ENCODE data around the gene SEPTIN11.
A peak's percentile ranks its signal among the peaks of the same experiment; 100 is the strongest.
"Not testable (repeated sequence)": the region's sequence is repeated elsewhere in the genome, so short reads cannot be mapped to it uniquely, and the experiment has no call there.

SEPTIN11 gene

DNA sequence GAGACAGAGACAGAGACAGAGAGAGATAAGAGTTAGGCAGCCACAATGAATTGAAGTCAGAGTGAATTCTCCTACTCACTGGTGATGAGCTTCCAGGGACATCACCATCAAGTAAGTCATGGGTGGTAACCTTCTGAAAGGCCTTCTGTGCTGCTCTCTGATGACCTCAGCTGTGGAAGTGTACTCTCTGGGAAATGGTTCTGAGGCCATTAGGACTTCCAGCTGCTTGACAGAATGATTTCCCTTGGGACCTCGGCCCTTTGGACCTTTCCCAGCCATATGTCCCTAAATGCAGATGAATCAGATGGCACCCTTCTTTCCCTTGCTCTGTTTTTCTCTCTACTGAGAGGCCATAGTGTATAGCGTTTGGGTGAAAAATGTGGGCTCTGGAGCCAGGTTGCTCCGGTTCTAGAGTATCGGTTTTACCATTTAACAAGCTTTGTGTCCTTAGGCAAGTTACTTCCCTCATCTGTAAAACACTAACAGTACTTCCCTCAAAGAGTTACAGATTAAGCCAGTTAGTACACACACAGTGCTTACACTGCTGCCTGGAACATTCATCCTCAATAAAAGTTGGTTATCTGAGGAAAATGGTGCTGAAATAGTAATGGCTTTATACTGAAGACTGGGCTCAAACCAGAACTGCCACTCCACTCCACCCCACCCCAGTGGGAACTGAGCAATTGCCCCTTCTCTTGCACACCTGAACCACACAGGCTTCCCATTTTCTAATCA is 7.6 kb downstream of the SEPTIN11 start:
- no peak overlapping the region for H3K4me3 ChIP-seq (ENCODE audit: low read depth, low read length)
- no peak for DNase-seq (ENCODE audit: low read depth)
- TF ChIP-seq, protein P1, sequence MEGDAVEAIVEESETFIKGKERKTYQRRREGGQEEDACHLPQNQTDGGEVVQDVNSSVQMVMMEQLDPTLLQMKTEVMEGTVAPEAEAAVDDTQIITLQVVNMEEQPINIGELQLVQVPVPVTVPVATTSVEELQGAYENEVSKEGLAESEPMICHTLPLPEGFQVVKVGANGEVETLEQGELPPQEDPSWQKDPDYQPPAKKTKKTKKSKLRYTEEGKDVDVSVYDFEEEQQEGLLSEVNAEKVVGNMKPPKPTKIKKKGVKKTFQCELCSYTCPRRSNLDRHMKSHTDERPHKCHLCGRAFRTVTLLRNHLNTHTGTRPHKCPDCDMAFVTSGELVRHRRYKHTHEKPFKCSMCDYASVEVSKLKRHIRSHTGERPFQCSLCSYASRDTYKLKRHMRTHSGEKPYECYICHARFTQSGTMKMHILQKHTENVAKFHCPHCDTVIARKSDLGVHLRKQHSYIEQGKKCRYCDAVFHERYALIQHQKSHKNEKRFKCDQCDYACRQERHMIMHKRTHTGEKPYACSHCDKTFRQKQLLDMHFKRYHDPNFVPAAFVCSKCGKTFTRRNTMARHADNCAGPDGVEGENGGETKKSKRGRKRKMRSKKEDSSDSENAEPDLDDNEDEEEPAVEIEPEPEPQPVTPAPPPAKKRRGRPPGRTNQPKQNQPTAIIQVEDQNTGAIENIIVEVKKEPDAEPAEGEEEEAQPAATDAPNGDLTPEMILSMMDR (conservative IDR thresholded peaks at IDR 0.05; ENCODE audit: low read depth, low read length) = no peak

DNA sequence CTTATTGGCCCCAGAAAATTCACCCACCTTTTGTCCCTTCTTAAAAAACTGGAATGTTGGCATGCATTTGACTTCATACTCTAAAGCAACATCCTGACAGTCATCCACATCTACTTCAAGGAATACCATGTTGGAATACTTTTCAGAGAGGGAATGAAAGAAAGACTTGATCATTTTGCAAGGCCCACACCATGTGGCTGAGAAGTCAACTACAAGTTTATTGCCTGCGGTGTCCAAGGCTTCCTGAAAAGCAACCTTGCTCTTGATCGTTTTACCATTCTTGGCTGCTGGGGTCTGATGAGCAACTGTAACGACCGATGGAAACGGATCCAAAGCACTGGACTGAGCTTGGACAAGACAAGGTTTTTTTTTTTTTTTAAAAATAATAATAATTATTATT is 9.3 kb downstream of the SEPTIN11 start:
- TF ChIP-seq, protein P1 (conservative IDR thresholded peaks at IDR 0.05; ENCODE audit: low read depth, low read length) = no peak
- H3K4me3 ChIP-seq (ENCODE audit: low read depth, low read length) = no peak overlapping the region
- DNase-seq (ENCODE audit: low read depth) = no peak

DNA sequence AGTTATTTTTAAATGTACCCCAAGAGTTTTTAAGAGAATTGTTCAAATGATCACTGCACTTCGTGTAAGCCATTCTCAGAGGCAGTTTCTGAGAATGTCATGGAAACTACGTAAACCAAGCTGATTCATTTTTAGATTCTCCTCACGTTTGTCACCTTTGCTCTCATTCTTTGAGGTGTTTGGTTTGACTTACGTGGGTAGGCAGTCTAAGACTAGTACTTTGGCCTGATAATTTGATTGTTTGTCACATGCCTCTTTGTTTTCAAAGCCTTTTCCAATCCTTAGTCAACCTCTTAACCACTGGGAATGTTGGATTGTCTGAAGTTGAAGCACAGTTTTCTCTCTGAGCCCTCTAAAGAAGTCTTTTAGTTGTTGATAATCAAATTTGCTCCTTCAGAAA is 10.5 kb downstream of the SEPTIN11 start:
- H3K4me3 ChIP-seq (ENCODE audit: low read depth, low read length) = no peak overlapping the region
- TF ChIP-seq, protein P1 (conservative IDR thresholded peaks at IDR 0.05; ENCODE audit: low read depth, low read length) = no peak
- DNase-seq (ENCODE audit: low read depth) = peak; percentile 46

DNA sequence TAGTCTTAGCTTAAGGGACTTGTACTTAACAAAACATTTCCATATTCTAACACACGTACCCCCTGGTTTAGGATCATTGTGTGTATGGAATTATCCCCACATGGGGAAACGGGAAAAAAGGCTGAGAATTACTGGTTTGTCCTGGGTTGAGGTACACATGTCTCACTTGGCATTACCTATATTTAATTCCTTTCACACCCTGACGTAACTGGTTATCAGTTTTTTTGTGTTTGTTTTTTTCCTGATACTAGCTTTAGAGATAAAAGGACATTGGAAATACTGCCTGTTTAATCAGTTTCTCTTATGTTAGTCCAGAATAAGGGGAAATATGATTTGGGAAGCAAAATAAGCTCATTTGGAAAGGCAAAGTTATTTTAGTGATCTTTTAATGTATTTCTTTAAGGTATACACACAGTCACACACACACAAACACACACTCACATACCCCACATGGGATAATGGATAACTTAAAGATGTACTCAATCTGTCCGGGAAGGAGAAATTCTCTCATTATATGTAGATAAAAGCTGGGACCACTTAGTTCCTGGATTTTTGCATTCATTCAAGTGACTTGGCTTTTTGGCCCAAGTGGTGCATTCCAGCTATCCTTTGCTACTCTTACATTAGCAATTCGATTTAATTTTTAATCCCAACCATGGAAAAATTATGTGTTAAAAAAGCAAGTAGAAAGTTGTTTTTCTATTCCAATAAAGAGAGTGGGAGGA is 13.0 kb downstream of the SEPTIN11 start:
- no peak for DNase-seq (ENCODE audit: low read depth)

DNA sequence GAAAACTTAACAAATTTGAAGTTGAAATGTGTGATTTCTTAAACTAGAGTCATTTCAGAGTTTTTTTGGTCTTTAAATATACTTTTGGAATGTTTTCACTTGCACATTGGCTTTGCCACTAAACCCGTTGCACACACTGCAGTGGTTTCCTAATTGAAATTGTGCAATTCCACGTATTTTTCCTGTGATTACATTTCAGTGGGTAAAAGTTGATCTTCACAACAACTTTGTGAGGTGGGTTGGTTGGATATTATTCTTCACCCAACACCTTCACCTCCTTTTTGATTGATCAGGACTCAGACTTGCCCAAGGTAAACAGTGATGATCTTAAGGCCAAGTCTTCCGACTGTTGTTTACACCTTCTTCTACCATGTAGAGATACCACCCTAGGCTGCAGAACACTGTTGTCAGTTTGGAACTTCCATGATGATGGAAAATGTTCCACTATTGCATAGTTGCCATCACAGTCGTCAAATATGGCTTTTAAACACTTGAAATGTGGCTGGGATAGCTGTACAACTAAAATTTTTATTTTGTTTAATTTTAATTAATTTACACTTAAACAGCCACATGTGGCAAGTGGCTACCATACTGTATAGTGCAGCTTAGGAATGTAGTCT is 13.7 kb downstream of the SEPTIN11 start:
- H3K4me3 ChIP-seq (ENCODE audit: low read depth, low read length) = no peak overlapping the region
- DNase-seq (ENCODE audit: low read depth) = peak; percentile 53
- TF ChIP-seq, protein P1 (conservative IDR thresholded peaks at IDR 0.05; ENCODE audit: low read depth, low read length) = no peak

More for the DNA sequence above, 13.0 kb downstream of the SEPTIN11 start:
- no peak overlapping the region for H3K4me3 ChIP-seq (ENCODE audit: low read depth, low read length)
- TF ChIP-seq, protein P1 (conservative IDR thresholded peaks at IDR 0.05; ENCODE audit: low read depth, low read length) = no peak

DNA sequence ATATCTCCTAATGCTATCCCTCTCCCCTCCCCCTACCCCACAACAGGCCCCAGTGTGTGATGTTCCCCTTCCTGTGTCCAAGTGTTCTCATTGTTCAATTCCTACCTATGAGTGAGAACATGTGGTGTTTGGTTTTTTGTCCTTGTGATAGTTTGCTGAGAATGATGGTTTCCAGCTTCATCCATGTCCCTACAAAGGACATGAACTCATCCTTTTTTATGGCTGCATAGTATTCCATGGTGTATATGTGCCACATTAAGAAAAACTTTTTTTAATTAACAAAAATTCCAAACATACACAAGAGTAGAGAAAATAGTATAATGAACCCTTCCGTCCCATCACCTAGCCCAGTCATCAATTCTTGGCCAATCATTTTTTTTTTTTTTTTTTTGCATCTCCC is 14.4 kb downstream of the SEPTIN11 start:
- H3K4me3 ChIP-seq (ENCODE audit: low read depth, low read length); DNase-seq (ENCODE audit: low read depth): not testable (repeated sequence)

DNA sequence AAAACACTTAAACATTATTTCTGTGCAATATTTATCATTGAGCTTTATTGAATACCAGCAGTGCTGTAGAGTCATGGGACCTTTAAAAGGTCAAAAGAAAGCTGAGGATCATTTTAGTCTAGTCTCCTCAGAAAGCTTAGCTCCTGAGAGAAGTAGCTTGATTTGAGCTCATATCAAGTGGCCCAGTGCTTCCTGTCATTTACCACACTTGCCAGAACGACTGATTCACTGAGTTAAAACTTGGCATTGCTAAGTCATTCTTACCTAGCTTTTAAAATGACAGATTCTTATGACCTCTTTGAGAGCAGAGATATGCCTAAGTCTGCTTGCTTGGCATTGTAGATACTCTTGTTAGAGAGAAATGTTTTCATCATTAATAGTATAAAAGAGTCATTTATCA is 15.2 kb downstream of the SEPTIN11 start:
- TF ChIP-seq, protein P1 (conservative IDR thresholded peaks at IDR 0.05; ENCODE audit: low read depth, low read length) = no peak
- no peak for DNase-seq (ENCODE audit: low read depth)
- no peak overlapping the region for H3K4me3 ChIP-seq (ENCODE audit: low read depth, low read length)

All from choroid plexus epithelial cell (primary cell).